Activated CD4-positive, alpha-beta T cell treated with anti-CD3 and anti-CD28 coated beads, Interleukin-2, amount 50 U/mL, for 4 hours (primary cell): ENCODE results near the gene S1PR3.

Experiments used
- DNase-seq, 2 experiments: peaks; one replicate each; pipeline ENCODE4 v3.0.0-alpha.2; 2020

The S1PR3 gene

DNA sequence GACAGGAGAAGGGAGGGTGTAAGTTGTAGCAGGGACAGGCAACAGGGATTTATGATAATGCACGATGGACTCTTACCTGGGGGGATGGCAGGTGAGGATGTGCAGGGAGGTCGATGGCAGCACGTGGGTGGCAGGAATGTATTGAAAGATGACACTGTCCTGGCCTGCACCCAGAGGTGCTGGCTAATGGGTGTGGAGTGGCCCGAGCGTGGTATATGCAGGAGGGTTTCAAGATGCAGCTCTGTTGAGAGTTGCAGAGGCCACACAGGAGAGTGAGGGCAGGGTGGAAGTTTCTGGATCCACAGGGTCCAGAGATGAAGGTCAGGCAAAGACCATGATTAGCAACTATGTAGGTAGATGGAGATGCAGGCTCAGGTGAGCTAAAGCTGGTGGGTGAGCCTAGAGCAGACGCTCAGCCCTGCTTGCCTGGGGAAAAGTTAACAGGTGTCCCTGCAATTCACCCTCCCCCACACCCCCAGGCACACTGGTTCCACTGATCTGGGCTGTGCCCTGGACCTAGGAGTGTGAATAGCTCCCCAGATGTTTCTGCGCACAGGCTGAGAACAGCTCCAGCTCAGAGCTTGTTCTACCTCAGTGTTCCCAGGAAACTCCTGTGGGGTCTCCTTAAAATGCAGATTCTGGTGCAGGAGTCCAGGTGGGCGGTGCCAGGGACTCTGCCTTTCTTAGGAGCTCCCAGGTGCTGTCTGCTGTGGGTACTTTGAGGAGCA is 21.5 kb upstream of the S1PR3 start:
- DNase-seq, result no peak

DNA sequence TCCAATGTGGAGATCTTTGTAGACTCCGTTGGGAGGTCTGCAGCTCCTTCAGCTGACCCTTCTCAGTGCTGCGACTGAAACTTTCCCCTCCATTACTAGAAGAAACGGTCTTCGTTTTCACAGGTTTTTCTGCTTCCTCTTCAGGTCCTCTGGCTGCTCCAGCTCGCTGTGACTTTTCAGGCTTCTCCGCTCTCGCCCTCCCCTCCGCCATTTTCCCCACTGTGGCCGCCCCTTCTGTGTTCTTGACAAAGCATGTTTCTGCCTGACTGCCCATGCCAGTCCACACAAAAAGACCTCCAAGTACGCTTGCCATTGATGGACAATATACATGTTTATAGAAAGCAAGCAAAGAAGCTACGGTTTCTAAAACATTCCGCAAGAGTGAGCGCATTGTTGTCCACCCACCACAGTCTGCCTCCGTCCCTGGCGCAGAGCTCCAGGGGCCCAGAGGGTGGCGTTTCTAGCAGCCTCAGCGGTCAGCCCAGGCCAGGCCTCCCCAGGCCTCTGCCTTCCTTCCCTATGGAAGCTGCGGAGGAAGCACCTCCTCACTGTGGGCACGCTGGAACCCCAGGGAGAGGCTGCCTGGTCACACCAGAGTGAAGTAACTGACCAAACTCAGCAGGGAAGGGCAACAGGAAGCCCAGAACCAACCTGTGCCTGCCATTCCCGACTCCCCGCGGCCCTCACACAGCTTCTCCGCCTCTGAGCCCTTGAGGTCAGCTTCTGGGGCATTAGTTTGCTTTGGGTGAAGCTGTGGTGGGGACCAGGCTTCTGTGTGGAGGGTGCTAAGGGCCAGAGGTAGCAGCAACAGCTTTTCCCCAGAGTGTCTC is 19.9 kb upstream of the S1PR3 start:
- no peak for DNase-seq

DNA sequence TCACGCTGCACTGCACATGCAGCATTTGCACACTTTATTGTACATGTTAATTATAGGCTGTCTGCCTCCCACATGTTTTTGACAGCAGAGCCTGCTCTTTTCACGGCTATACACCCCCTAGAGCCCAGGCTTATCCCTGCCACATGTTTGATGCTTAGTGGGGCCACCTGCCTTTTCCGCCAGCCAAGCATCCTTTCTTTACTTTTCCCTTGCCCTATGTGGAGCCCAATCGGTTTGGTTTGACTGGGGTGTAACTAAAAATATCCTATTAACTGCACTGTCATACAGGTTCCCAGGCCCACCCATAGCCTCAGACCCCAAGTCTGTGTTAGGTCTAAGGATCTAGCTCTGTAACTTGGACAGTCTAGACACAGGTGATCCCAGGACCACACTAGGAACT is 18.9 kb upstream of the S1PR3 start:
- no peak for DNase-seq

DNA sequence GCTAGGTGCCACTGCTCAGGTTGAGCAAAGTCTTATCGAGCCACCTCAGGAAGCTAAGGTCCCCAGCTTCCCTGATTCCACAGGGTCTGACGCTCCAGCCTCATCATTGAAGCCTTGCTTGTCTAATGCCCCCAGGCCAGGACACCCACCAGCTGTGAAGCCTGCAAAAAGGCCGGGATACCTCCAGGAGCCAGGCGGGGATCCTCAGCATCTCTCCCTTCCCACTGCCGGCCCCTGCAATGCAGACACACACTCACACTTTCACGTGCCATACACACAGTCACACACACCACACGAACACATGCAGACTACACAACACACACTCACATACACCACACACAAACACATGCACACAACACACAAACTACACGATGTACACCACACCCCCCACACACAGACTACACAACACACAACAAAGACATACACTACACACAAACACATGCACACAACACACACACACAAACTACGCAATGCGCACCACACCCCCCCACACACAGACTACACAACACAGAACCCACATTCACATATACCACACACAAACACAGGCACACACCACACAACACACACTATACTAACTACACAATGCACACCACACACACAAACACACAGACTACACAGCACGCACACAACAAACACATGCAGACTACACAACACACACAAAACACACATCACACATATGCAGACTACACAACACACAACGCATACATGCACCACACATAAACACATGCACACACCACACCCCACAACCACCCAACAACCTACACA is 17.8 kb upstream of the S1PR3 start:
- no peak for DNase-seq

DNA sequence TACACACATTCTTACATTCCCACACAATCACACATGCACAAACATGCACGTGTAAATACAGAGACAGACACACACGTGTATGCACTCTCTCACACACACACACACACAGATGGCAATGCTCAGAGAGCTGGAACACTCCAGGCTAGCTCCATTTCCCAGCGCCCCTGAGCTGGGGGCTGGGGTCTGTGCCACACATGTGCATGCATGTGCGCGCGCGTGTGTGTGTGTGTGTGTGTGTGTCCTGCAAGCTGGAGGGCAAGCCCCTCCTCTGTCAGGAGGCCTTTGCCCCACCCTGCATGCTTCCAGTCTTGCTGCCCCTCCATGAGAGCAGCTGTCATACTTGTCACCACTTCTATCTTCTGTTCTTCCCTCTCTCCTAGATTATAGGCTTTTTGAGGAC is 16.6 kb upstream of the S1PR3 start:
- DNase-seq, result no peak

DNA sequence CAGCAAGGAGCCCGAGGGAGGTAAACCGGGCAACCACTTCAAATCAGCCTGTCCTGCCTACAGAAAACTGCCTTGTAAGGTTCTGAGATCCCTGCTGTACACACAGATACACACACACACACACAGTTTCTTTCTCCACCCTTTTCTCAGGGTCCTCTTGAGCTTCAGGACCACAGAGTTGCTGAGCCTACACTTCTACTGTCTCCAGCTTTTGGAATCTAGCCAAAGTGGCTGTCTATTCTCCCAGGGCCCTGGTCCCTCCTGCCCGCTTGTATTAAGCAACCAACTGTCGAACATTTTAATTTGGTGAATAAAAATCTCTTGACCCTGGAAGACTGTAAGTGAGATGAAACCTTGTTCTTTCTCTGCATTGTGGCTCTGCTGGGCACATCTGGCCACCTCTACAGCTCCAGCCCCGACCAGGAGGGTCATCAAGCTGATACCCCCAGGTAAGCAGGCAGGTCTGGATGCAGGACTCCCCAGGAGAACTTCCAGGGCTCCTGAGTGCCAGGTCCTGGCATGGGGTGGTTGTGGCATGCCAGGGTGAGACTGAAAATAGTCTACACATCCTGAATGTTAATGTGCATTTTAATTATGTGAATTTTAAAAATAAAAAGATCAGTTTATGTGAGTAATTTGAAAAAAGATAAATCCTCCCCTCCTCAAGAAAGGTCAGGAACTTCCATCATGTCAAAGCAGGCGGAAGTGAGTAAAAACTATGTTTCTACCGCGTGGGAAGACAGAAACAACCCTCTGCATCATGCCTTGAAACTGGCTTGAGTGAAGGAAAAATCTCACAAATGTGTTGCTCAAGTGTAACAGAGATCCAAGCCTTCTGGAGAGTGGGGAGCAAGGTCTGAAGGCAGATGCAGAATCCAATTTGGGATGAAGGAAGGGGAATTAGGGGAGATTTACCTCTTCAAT is 15.0 kb upstream of the S1PR3 start:
- no peak for DNase-seq

DNA sequence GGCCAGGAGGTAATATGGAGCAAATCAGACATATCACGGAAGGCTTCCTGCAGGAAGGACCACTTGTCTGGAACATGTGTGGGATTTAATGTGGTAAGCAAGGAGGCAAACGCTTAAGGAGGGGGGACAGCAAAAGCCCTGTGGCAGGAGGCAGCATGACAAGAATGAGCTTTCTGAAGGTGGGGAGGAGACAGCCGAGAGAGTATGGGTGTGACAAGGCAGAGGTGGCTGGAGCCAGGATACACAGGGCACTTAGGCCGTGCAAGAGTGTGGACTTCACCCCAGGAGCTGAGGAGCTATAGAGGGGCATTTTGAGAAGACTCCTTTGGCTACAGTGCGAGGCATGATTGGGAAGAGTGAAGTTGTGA is 14.4 kb upstream of the S1PR3 start:
- no peak for DNase-seq

DNA sequence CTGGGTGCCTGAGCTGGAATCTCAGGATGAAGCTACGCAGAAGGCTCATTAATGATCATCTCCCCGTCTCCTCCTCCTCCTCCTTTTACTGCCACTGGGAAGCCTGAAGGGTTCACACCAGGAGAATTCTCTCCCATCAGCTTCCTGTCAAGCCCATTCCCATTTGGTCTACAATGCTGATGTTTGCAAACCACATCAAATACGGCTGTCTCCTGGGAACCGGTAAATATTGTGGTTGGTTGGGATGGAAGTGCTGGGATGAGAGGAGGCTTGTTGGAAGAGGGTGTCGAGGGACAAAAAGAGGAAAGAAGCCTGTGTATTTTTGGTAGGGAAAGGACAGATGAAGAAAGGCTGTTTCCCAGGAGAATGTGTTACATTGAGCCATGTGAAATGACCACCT is 13.2 kb upstream of the S1PR3 start:
- DNase-seq, result no peak

DNA sequence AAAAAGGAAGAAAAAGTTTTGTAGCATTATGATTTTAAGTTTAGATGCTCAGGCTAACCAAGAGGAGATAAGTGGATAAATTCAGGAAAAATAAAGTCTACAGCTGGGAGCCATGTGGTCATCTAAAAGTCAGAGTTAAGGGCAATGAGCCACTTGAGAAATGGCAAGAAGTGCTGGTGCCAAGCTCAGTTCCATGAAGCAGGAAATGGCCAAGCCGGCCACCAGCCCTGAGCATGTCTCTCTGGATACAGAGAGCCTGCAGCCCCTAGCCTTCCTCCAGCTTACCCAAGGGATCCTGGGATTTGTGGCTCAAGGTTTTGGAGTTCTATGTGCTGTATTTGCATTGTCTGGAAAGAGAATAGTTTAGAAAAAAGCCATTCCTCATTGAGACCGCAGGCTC is 12.2 kb upstream of the S1PR3 start:
- DNase-seq, result no peak

DNA sequence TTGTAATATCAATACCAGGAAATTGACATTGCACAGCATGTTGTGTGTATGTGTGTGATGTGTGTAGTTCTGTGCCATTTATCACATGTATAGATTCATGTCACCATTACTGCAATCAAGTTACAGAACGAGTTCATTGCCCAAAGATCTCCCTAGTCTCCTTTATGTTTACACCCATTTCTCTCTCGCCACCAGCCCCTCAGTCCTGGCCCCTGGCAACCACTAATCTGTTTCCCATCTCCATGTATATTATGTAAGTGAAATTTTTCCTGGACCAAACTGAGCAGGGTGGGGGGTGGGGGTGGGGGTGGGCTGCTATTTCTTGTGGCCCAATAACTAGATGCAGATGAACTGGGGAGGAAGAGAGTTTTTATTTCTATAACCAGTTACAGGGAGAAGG is 11.5 kb upstream of the S1PR3 start:
- DNase-seq, result no peak

DNA sequence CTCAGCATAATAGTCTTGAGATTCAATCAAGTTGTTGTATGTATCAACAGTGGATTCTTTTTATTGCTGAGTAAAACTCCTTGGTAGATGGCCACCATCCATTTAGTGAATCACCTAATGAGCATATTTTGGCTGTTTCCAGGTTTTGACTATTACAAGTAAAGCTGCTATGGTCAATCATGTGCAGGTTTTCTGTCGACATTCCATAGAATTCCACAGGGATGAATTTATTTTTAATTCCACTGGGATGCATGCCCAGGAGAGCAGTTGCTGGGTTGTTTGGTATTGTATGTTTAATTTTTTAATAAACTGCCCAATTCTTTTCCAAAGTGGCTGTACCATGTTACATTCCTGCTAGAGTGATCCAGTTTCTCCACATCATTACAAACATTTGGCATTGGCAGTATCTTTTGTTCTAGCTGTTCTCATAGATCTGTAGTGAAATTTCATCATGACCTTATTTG is 10.5 kb upstream of the S1PR3 start:
- no peak for DNase-seq

DNA sequence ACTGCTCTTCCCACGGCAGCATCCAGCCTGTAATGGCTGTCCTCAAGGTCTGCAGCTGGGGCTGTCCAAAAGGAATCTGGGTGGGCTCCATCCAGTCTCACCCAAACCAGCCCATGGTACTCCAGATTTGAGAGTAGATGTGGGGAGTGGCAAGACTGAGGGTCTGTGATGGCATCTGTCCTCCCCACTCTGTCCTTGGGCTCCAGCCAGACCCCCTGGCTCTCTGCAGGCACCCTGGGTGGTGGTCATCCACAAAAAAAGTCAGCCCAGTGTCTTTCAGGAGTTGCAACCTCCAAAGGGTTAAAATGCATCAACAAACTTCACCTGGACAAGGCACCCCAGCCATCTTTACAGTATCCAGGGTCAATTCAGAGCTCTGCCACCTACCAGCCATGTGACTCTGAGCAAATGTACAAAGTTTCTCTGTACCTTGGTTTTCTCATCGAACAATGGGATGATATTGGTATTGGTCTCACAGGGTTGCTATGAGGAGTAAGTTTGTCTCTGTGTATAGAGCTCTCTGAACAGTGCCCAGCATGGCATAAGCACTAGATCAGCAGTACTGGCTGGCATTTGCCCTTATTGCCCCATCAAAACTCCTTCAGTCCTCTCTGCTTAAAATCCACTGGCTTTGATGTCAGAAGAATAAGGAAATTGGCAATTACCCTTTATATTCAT is 7.3 kb upstream of the S1PR3 start:
- no peak for DNase-seq

DNA sequence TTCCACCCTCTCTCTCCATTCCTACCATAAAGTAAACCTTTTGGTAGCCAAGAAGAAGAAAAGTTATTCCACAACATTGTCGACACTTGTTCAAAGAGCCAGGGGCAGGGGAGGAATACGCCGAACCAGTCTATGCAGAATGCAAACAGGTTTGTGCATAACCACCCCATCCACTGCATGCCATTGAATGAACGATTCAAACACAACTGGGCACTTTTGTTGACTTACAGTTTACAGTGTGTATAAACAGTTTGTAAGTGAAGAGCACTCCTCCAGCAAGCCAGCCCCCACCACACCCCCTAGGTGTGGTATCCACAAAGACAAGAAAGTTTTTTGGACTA is 6.8 kb upstream of the S1PR3 start:
- no peak for DNase-seq

DNA sequence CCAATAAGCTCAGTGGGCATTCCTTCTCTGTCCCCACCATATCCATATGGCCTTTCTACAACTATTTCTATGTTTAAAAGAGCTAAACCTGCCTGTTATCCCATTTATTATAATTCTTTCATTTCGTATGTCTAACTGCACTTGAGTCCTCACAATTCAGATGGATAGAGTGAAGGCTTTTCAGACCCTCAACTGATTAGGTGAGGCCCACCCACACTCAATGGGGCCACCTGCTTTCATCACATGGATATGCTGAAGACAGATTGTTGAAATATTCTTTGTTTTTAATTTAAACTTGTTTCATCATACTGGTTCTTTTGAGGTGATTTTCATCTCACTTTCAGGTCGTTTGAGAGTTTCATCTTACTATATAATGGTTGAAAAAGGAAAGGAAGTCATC is 5.7 kb upstream of the S1PR3 start:
- no peak for DNase-seq

DNA sequence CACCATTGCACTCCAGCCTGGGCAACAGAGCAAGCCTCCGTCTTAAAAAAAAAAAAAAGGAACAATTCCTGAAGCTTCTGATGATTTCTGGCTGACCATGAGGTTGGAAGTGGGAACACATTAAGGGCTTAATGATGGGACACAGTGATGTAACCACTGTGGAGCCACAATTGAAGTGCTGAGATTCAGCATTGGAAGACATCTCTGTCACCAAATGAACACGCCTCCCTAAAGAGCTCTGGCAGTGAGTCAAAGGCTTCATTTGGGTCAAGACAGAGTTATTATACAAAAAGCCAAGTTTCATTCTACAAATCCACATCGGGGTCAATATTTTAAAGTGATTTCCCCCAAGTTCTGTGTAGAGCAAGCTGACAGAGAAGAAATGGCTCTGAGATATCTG is 4.5 kb upstream of the S1PR3 start:
- DNase-seq, result no peak

DNA sequence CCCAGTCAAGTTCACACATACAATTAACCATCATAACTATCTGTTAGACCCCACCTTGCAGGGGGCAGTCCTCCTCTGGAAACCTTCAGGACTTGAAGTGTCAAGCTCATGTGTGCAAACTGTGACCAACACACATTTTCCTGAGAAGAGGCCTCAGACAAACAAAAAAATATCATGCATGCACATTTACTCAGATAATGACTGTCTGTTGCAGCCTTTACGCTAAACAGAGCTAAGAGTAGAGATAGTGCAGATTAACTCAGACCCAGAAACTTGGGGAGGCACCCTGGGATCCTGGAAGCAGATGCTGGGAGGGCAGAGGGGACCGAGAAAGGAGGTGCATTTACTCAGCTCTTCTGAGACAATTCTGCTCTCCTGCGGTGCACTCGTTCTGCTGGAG is 3.6 kb upstream of the S1PR3 start:
- no peak for DNase-seq

DNA sequence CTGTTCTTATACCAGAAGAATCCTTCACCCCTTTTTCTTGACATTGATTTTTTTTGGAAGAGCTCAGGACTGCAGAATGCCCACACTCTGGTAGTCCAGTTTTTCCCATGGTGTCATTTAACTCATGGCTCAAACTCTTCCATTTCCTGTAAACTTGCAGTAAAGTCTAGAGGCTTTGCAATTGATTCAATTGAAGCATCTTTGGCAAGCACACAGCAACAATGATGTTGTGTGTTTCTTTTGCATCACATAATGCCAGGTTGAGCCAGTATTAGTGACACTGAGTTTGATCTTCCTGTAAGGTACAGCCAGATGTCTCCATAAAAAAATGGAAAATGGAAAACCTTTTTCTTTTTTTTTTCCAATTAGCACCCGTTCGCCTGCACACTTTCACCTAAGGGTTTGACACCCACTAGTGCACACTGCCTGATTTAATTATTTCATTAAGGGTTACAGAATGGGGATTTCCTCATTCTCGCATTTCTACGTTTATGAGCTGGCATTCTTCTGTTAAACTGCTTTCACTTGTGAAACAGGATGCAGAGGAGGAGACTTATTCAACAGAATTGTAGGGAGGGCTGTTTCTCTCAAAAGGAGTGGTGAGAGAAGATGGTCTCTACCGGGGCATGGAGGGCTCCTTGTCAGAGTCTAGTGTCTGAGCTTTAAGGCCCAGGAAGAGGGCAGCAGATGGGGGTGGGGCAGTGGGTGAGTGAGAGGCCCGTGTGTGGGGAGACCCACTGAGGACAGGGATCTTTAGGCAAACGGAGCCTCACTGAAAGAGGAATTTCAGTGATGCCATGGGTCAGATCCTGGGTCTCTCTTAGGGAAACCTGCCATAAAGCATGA is 2.2 kb upstream of the S1PR3 start:
- DNase-seq, result no peak

DNA sequence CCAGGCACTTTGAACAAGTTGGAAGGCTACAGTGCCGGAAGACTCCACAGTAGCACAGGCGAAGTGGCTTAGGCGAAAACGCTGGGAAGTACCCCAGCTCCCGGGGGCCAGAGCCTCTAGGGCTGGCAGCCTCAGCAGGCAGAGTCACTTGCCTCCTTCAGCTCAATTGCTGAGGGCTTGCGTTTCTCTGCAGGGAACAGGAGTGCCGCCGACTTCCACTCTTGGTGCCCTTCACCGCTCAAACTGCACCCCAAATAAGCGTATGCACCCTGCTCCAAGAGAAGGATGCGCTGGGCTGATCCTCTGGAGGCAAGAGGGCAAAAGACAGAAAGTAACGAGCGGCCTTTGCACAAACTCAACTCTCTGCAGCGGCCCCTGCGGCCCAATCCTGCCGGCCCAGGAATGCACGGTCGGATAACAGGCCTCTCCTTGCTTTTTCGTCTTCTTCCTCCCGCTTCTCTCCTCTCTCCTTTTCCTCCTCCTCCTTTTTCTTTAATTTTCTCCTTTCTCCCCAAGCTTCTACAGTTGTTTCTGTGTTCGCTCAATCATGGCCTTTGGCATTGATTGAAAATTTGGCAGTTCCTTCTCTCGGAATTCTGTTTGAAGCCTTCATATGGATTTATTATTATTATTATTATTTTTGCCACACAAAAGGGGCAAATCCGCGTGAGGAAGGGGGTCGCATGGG is 1.1 kb upstream of the S1PR3 start:
- DNase-seq, result no peak

DNA sequence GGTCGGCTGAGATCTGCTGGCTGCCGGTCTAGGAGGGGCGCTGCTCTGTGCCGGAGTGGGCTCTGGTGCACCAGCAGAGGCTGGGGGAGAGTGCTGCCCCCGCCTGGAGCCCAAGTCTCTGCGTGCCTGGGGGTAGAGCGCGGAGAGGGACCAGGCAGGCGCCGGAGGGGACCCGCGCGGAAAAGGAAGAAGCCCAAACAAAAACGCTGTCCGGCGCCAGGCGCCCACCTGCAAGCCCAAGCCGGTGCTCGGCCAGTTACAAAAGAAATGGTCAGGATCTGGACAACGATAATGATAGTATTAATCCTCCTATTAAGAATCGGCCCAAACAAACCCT is 571 bp upstream of the S1PR3 start:
- no peak for DNase-seq

DNA sequence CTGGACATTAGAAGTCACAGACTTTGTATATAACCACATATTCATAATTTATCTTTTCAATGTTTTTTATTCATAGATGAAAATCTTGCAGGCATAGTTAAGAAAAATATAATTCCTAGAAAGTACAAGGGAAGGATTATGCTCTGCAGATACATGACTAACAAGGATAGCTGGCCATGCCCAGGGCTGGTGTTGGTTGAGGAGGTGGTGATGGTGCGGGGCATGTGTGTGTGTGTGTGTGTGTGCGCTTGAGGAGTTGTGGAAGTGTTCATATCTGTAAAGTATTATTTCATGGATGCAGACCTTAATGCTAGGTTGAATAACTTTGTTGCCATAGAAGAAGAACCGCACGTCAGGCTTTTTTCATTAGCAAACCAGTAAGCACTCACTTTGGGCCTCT is 1.3 kb downstream of the S1PR3 start:
- DNase-seq, result no peak

DNA sequence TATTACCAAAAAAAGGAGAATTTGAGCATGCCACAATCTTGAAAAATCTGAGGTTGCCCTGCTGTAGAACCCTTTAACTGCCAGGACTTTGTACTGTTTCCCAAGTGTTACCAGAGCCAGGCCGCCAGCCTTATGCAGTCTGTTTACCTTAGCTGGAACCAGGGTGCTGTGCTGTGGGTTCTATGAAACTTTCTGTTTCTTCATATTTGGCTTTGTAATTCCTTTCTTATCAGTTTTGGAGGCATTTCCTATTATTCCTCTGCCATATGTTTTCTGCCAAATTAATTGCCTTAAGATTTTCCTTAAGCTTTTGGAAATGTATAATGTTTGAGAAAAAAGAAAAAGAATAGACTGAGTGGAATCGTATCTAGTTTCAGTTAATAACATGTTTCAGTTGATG is 2.1 kb downstream of the S1PR3 start:
- no peak for DNase-seq
